Gastroesophageal sphincter (tissue), 3 donors: Measurements from ENCODE around the gene ERCC4.

Experiments used
- CTCF ChIP-seq, 4 experiments: fragments of 200-600 bp in 2 of 4; fragments of 450-650 bp in 2 of 4; sonication (generic) in 1 of 4; IDR thresholded peaks; one replicate each; pipeline ENCODE4 v1.5.1; 2017 to 2019; ENCODE audit warnings: antibody characterized with exemption in 4 of 4, mild to moderate bottlenecking in 2 of 4, moderate library complexity in 2 of 4
- EP300 ChIP-seq: sonication (generic); formaldehyde crosslinking; IDR thresholded peaks from one replicate; pipeline ENCODE4 v1.6.1; 2017; ENCODE audit warnings: antibody characterized with exemption, mild to moderate bottlenecking
- POLR2A ChIP-seq, 2 donors: fragments of 450-650 bp; IDR thresholded peaks; one replicate each; pipeline ENCODE4 v1.6.1; 2017; ENCODE audit warnings: antibody characterized with exemption in 2 of 2, mild to moderate bottlenecking in 2 of 2, moderate library complexity in 1 of 2

- TF ChIP-seq CTCF (IDR thresholded peaks at IDR 0.05) (peak in 2 of 4 experiments; percentile 19 to 36), POLR2A (IDR thresholded peaks at IDR 0.05) (no peak), EP300 (no peak)
Observed at GRCh38 chr16:13909872-13910303, 10.1 kb upstream of the ERCC4 start.
